B cell (primary cell): ENCODE measurements around the gene KIF16B. TPM values are rescaled to one million over a fixed set of nuclear protein-coding genes. Genes with fewer than 3 reads are reported as not detected.

ENCODE experiments used
- ATAC-seq: fragments of 200-7000 bp; cut with Tn5 transposase; one replicate; pipeline ENCODE4 v1.10.0; 2021; ENCODE audit warnings: low read depth, mild to moderate bottlenecking, moderate number of reproducible peaks, moderate library complexity
- CTCF ChIA-PET: fragments of 350-600 bp; sonication (Branson Sonifier 250); formaldehyde crosslinking; loops from one replicate; lab custom pipeline; 2021; ENCODE audit warnings: antibody characterized with exemption, inconsistent platforms; lab: Charles Lee
- POLR2A ChIA-PET: fragments of 350-600 bp; sonication (Branson Sonifier 250); formaldehyde crosslinking; loops from one replicate; lab custom pipeline; 2021; ENCODE audit warnings: antibody characterized with exemption; lab: Charles Lee
- DNase-seq: peaks from one replicate; pipeline ENCODE4 v3.0.0; 2013
- H2AFZ ChIP-seq: 2 replicates; pipeline ENCODE4 v1.6.1; 2012; ENCODE audit warnings: mild to moderate bottlenecking, low read depth, low read length; ENCODE audit not compliant: insufficient read depth, poor library complexity, severe bottlenecking
- H3K27ac ChIP-seq, 2 donors: 1 replicate in 1 of 2; 2 replicates in 1 of 2; pipeline ENCODE4 v1.5.1; 2012 to 2013; ENCODE audit warnings: low read length in 2 of 2, mild to moderate bottlenecking in 2 of 2, moderate library complexity in 1 of 2
- H3K27me3 ChIP-seq, 4 experiments: fragments of 200-600 bp in 1 of 4; sonication (generic) in 1 of 4; replicated peaks in 1 of 4; 1 replicate in 2 of 4; 2 replicates in 2 of 4; pipeline versions ENCODE4 v1.6.1 to v1.7.0; 2013 to 2016; ENCODE audit warnings: low read length in 3 of 4, mild to moderate bottlenecking in 2 of 4, mixed read lengths in 1 of 4, moderate library complexity in 1 of 4; ENCODE audit not compliant: insufficient read depth in 4 of 4, control insufficient read depth in 3 of 4; ENCODE audit errors: control extremely low read depth in 1 of 4
- H3K36me3 ChIP-seq, 2 experiments: replicated peaks in 1 of 2; 1 replicate in 1 of 2; 2 replicates in 1 of 2; pipeline versions ENCODE4 v1.6.1 to v1.7.1; 2013; ENCODE audit warnings: low read length in 1 of 2; ENCODE audit not compliant: insufficient read depth in 2 of 2, control insufficient read depth in 1 of 2; ENCODE audit errors: control extremely low read depth in 1 of 2, extremely low read depth in 1 of 2
- H3K4me1 ChIP-seq, 2 donors: fragments of 200-600 bp in 1 of 2; sonication (generic) in 1 of 2; 1 replicate in 1 of 2; 2 replicates in 1 of 2; pipeline versions ENCODE4 v1.5.1 to v1.6.1; 2013 to 2017; ENCODE audit warnings: low read length in 2 of 2; ENCODE audit not compliant: control insufficient read depth in 2 of 2, insufficient read depth in 2 of 2
- H3K4me2 ChIP-seq: replicated peaks from 2 replicates; pipeline ENCODE3; 2012; ENCODE audit warnings: mild to moderate bottlenecking, low read depth, low read length; ENCODE audit not compliant: poor library complexity, severe bottlenecking
- H3K4me3 ChIP-seq, 5 experiments: fragments of 200-600 bp in 1 of 5; sonication (generic) in 1 of 5; 1 replicate in 3 of 5; 2 replicates in 2 of 5; pipeline versions ENCODE4 v1.5.1 to v1.7.0; 2011 to 2016; ENCODE audit warnings: low read length in 4 of 5, mild to moderate bottlenecking in 4 of 5, low read depth in 2 of 5, control low read depth in 1 of 5, moderate library complexity in 1 of 5; ENCODE audit not compliant: insufficient read depth in 1 of 5; ENCODE audit errors: control extremely low read depth in 1 of 5, extremely low read depth in 1 of 5
- H3K79me2 ChIP-seq: fragments of 200-600 bp; sonication (generic); one replicate; pipeline ENCODE4 v1.6.0; 2016; ENCODE audit warnings: low read length; ENCODE audit not compliant: control insufficient read depth, insufficient read depth
- H3K9ac ChIP-seq: fragments of 200-600 bp; sonication (generic); 2 replicates; pipeline ENCODE4 v1.6.1; 2017; ENCODE audit warnings: mild to moderate bottlenecking, low read length, moderate library complexity
- H3K9me3 ChIP-seq, 3 donors: one replicate each; pipeline versions ENCODE4 v1.6.1 to v1.7.1; 2013; ENCODE audit warnings: low read length in 2 of 3; ENCODE audit not compliant: control insufficient read depth in 2 of 3, insufficient read depth in 1 of 3; ENCODE audit errors: control extremely low read depth in 1 of 3
- H4K20me1 ChIP-seq: 2 replicates; pipeline ENCODE4 v1.6.0; 2012; ENCODE audit warnings: mild to moderate bottlenecking, low read length; ENCODE audit not compliant: insufficient read depth, control insufficient read depth, poor library complexity, severe bottlenecking
- H3K27ac Mint-ChIP-seq: one replicate; pipeline ENCODE4 v1.8.0; 2021; ENCODE audit warnings: mixed read lengths
- H3K27me3 Mint-ChIP-seq: one replicate; pipeline ENCODE4 v1.8.0; 2021; ENCODE audit warnings: mixed read lengths
- H3K4me1 Mint-ChIP-seq: one replicate; pipeline ENCODE4 v1.8.0; 2021; ENCODE audit warnings: mixed read lengths
- H3K4me3 Mint-ChIP-seq: one replicate; pipeline ENCODE4 v1.8.0; 2021; ENCODE audit warnings: mixed read lengths
- H3K9me3 Mint-ChIP-seq: one replicate; pipeline ENCODE4 v1.8.0; 2022; ENCODE audit warnings: mixed read lengths; ENCODE audit not compliant: insufficient read depth
- EZH2 ChIP-seq: IDR thresholded peaks from 2 replicates; pipeline ENCODE4 v1.6.1; 2012; ENCODE audit warnings: borderline replicate concordance, low read depth, mild to moderate bottlenecking, moderate library complexity, low read length; ENCODE audit not compliant: insufficient read depth, poor library complexity, severe bottlenecking
- WGBS: methylation state at CpG from one replicate; pipeline ENCODE4 v1.1.5; 2013; ENCODE audit warnings: missing lambda C conversion rate; ENCODE audit not compliant: insufficient coverage; 5-methylcytosine and 5-hydroxymethylcytosine counted together
- intact Hi-C: fragments of 100-400 bp; cut with micrococcal nuclease; formaldehyde crosslinking; loops from one replicate; pipeline ENCODE4 v1.10.0; 2022
- polyA plus RNA-seq: library from polyadenylated mRNA; depleted of rRNA; stranded (reverse); fragments of >200 nt; gene quantifications from 2 replicates; pipeline ENCODE4 v1.2.3, GENCODE V29; 2012
- total RNA-seq, 2 donors: library from RNA; stranded (reverse); fragments of 120-200 nt in 1 of 2; gene quantifications; 1 replicate in 1 of 2; 2 replicates in 1 of 2; pipeline versions ENCODE4 v1.2.3 to v1.2.4, GENCODE V29; 2013 to 2022
- TF ChIP-seq, protein P1 (sequence below): fragments of 200-600 bp; IDR thresholded peaks from one replicate; pipeline ENCODE4 v1.8.0; 2022; ENCODE audit warnings: antibody characterized with exemption, mild to moderate bottlenecking

KIF16B gene
- total and polyA plus RNA-seq, 2 donors (not counting 1 experiment from before 2014, with no cell fraction given) = 4.5 to 13.0 TPM

DNA sequence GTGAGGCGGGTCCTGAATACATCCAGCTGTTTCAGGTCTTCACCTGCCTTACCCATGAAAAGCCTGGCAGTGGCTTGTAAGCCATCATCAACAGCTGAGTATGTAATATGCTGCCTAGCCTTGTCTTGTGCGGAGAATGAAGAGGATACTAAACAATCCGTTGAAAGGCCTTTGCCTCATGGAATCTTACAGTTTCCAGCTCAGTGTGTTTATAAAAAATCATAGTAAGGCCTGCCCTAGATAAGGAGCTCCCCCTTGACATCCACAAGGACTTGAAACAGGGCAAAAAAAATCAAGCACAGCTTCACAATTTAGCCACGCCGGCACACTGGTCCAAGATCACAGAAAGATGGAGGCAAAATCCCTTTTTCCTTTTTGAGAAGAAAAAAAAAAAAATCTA lies 115.7 kb downstream of the KIF16B start:
- Mint-ChIP-seq H3K27ac (no peak overlapping the region), H3K4me3 (no peak overlapping the region), H3K27me3 (no peaks in the 10 kb centered on the region), H3K4me1 (peaks cover 3% of the 10 kb centered on the region), H3K9me3 (no peaks in the 10 kb centered on the region)
- ChIA-PET POLR2A (no interaction called here), CTCF (interaction anchor here (1.6 kb wide), 1 partner anchor 18 kb away, joined by 5 read pairs; no protein-coding TSS in a partner anchor)
- Histone ChIP-seq H3K9me3 (no peaks in the 10 kb centered on the region), H3K27ac (no peak overlapping the region), H3K36me3 (no peaks in the 10 kb centered on the region), H3K4me1 (no peaks in the 10 kb centered on the region), H2AFZ (no peak overlapping the region), H3K4me2 (no peak overlapping the region), H3K79me2 (no peaks in the 10 kb centered on the region), H3K4me3 (no peak overlapping the region), H3K27me3 (no peaks in the 10 kb centered on the region), H4K20me1 (no peaks in the 10 kb centered on the region), H3K9ac (no peak overlapping the region)
- TF ChIP-seq, protein P1, sequence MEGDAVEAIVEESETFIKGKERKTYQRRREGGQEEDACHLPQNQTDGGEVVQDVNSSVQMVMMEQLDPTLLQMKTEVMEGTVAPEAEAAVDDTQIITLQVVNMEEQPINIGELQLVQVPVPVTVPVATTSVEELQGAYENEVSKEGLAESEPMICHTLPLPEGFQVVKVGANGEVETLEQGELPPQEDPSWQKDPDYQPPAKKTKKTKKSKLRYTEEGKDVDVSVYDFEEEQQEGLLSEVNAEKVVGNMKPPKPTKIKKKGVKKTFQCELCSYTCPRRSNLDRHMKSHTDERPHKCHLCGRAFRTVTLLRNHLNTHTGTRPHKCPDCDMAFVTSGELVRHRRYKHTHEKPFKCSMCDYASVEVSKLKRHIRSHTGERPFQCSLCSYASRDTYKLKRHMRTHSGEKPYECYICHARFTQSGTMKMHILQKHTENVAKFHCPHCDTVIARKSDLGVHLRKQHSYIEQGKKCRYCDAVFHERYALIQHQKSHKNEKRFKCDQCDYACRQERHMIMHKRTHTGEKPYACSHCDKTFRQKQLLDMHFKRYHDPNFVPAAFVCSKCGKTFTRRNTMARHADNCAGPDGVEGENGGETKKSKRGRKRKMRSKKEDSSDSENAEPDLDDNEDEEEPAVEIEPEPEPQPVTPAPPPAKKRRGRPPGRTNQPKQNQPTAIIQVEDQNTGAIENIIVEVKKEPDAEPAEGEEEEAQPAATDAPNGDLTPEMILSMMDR = no peak
- no peak for TF ChIP-seq EZH2
- intact Hi-C loops = no loop called here
- DNase-seq = no peak
- ATAC-seq = no peak
- 100% methylated on average over 1 of the region's 5 CpGs for WGBS

DNA sequence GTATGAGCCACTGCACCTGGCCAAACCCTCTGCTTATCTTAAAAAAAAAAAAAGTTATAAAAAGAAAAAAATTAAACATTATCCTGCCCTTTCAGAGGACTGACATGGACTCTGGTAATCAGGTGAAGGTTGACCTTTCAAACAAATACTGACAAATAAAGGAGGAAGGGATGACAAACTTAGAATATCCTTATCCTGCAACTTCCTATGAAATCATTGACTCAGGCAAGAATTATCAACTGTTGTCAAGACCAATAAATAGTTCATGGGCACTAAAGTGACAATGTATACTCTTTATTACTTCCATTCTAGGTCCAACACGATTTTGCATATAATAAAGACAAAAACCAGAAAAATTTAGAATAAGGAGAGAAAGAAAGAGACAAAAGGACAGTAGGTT lies 117.9 kb downstream of the KIF16B start:
- TF ChIP-seq, protein P1 = no peak
- no peak for TF ChIP-seq EZH2
- Histone ChIP-seq H3K36me3 (no peaks in the 10 kb centered on the region), H3K4me3 (no peak overlapping the region), H3K79me2 (no peaks in the 10 kb centered on the region), H3K4me2 (no peak overlapping the region), H3K9me3 (no peaks in the 10 kb centered on the region), H4K20me1 (no peaks in the 10 kb centered on the region), H3K27ac (no peak overlapping the region), H3K9ac (no peak overlapping the region), H3K4me1 (peaks cover 11 to 16% of the 10 kb centered on the region in 2 donors), H3K27me3 (no peaks in the 10 kb centered on the region), H2AFZ (no peak overlapping the region)
- no CpG with 5 or more reads among the region's 1 CpG for WGBS
- H3K27ac Mint-ChIP-seq = no peak overlapping the region
- intact Hi-C loops = no loop called here
- H3K4me1 Mint-ChIP-seq = peaks cover 18% of the 10 kb centered on the region
- no peak overlapping the region for H3K4me3 Mint-ChIP-seq
- ChIA-PET POLR2A (no interaction called here), CTCF (no interaction called here)
- H3K27me3 Mint-ChIP-seq = no peaks in the 10 kb centered on the region
- no peaks in the 10 kb centered on the region for H3K9me3 Mint-ChIP-seq
- no peak for DNase-seq
- ATAC-seq = no peak
